ENCODE results near the gene CFAP46. TPM values are rescaled to one million over a fixed set of nuclear protein-coding genes. Genes with fewer than 3 reads are reported as not detected.

The CFAP46 gene
- total RNA-seq, 2 experiments from 2014 or later: not detected

DNA sequence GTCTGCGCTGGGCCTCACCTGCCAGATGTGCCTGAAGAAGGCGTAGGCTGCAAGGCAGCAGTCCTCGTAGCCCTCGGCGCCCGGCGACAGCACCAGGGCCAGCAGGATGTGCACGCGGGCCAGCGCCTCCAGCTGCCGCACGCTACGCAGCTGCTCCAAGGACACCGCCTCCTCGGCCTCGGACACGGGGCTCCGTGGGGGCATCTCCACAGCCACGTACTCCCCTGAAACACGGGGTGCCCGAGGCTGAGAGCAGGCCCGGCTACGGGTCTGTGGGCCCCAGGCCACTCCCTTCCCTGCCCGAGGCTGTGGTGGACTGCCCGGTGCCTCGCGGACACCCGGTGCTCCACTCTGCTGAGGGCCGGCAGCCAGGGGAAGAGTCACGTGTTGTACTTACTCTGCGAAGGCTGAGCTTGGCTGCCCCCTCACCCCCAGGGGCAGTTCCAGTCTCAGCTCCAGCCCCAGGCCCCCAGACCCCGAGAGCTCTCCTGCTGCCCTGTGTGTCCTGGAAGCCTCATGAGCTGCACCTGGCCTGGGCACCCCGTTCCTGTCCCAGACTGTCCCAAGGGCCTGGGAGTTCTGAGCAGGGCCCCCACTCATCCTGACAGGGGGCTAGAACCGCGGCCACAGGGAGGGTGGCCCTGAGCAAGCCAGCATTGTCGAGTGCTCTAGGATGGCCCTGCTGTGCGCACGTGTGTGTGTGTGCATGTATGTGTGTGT lies 62.8 kb downstream of the CFAP46 start:
- no peak for DNase-seq (ENCODE audit: low spot score)
- no peak overlapping the region for H2AFZ ChIP-seq (ENCODE audit: low read length)
- no peaks in the 10 kb centered on the region for H3K9me3 ChIP-seq (ENCODE audit: low read length)
- TF ChIP-seq, protein P1, sequence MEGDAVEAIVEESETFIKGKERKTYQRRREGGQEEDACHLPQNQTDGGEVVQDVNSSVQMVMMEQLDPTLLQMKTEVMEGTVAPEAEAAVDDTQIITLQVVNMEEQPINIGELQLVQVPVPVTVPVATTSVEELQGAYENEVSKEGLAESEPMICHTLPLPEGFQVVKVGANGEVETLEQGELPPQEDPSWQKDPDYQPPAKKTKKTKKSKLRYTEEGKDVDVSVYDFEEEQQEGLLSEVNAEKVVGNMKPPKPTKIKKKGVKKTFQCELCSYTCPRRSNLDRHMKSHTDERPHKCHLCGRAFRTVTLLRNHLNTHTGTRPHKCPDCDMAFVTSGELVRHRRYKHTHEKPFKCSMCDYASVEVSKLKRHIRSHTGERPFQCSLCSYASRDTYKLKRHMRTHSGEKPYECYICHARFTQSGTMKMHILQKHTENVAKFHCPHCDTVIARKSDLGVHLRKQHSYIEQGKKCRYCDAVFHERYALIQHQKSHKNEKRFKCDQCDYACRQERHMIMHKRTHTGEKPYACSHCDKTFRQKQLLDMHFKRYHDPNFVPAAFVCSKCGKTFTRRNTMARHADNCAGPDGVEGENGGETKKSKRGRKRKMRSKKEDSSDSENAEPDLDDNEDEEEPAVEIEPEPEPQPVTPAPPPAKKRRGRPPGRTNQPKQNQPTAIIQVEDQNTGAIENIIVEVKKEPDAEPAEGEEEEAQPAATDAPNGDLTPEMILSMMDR (conservative IDR thresholded peaks at IDR 0.05; ENCODE audit: low read length): no peak
- TF ChIP-seq EZH2phosphoT487 (IDR thresholded peaks at IDR 0.05; ENCODE audit: borderline replicate concordance, low read depth, low read length): no peak
- no peak overlapping the region for H3K27ac ChIP-seq (ENCODE audit: low read depth, low read length, poor library complexity, severe bottlenecking)
- no peak overlapping the region for H3K4me2 ChIP-seq (ENCODE audit: low read length)
- H3K79me2 ChIP-seq (ENCODE audit: insufficient read depth, low read depth, low read length): no peaks in the 10 kb centered on the region
- POLR2A ChIA-PET: interaction anchor here (0.5 kb wide), 1 partner anchor 73 kb away, joined by 3 read pairs; no protein-coding TSS in a partner anchor
- CTCF ChIA-PET (ENCODE audit: unreplicated experiment): no interaction called here
- intact Hi-C loops (cut with micrococcal nuclease; ENCODE audit: unreplicated experiment): no loop called here
- H3K4me1 ChIP-seq (ENCODE audit: insufficient read depth, low read length, poor library complexity, severe bottlenecking): no peaks in the 10 kb centered on the region
- no peak overlapping the region for H3K4me3 ChIP-seq (ENCODE audit: low read depth, low read length, poor library complexity, severe bottlenecking)
- BruUV-seq (replicated peaks): no TSS peak
- H4K20me1 ChIP-seq (ENCODE audit: insufficient read depth, low read length): no peaks in the 10 kb centered on the region
- no peaks in the 10 kb centered on the region for H3K9me2 ChIP-seq (ENCODE audit: insufficient read depth, low read length)
- no peaks in the 10 kb centered on the region for H3K36me3 ChIP-seq (ENCODE audit: insufficient read depth, low read length)

DNA sequence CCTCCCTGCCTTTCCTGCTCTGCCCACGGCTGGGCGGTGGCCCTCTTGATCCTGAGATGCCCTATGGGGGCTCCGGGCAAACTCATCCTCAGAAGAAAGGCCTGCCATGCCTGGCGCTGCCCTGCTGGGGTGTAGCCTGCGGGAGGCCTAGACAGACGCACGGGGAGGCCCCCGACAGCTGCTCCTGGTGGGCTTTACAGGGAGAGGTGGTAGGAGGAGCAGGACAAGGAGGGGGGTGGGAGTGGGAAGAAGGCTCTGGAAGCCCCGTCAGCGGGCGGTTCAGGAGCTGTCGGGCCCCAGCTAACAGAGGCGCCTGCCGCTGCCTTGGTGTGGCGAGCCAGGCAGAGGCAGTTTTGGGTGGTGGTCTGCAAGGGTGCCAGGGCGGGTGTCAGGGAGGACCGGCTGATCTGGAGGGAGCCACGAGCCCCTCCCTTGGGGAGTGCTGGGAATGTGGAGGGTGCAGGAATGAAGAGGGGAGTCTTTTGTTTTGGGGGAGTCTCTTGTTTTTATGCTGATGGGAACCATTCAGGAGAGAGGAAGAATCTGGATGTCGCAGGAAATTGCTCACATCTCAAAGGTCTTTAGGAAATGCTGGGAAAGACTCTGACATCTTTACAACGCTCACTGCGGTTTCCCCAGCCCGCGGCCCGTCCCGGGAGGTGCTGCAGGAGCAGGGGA lies 63.5 kb downstream of the CFAP46 start:
- no peak for DNase-seq (ENCODE audit: low spot score)
- Histone ChIP-seq H3K4me3 (ENCODE audit: low read depth, low read length, poor library complexity, severe bottlenecking) (no peak overlapping the region), H3K36me3 (ENCODE audit: insufficient read depth, low read length) (no peaks in the 10 kb centered on the region), H3K4me2 (ENCODE audit: low read length) (no peak overlapping the region), H3K27ac (ENCODE audit: low read depth, low read length, poor library complexity, severe bottlenecking) (no peak overlapping the region), H3K4me1 (ENCODE audit: insufficient read depth, low read length, poor library complexity, severe bottlenecking) (no peaks in the 10 kb centered on the region), H4K20me1 (ENCODE audit: insufficient read depth, low read length) (no peaks in the 10 kb centered on the region), H3K9me2 (ENCODE audit: insufficient read depth, low read length) (no peaks in the 10 kb centered on the region), H2AFZ (ENCODE audit: low read length) (no peak overlapping the region), H3K9me3 (ENCODE audit: low read length) (no peaks in the 10 kb centered on the region), H3K79me2 (ENCODE audit: insufficient read depth, low read depth, low read length) (no peaks in the 10 kb centered on the region)
- intact Hi-C loops (cut with micrococcal nuclease; ENCODE audit: unreplicated experiment): no loop called here
- POLR2A ChIA-PET: interaction anchor here (0.5 kb wide), 1 partner anchor 74 kb away, joined by 3 read pairs; no protein-coding TSS in a partner anchor
- no TSS peak for BruUV-seq (replicated peaks)
- no peak for TF ChIP-seq EZH2phosphoT487 (IDR thresholded peaks at IDR 0.05; ENCODE audit: borderline replicate concordance, low read depth, low read length)
- TF ChIP-seq, protein P1 (conservative IDR thresholded peaks at IDR 0.05; ENCODE audit: low read length): no peak
- CTCF ChIA-PET (ENCODE audit: unreplicated experiment): no interaction called here
